K562 (cell line): ENCODE data around the gene TLCD1. TPM values are rescaled to one million over a fixed set of nuclear protein-coding genes. Genes with fewer than 3 reads are reported as not detected.

Source experiments
- BACH1 ChIP-seq: fragments of 200-800 bp; sonication (Bioruptor generic); IDR thresholded peaks from 2 replicates; pipeline ENCODE4 v1.6.1; 2016; ENCODE audit warnings: missing genetic modification characterization, missing compliant biosample characterization
- CBFA2T2 ChIP-seq: fragments of 450-650 bp; conservative IDR thresholded peaks from 2 replicates; pipeline ENCODE4 v1.6.1; 2017; ENCODE audit warnings: mild to moderate bottlenecking
- CBFB ChIP-seq: sonication (generic); formaldehyde crosslinking; IDR thresholded peaks from 2 replicates; pipeline ENCODE4 v1.4.0; 2020; ENCODE audit warnings: mild to moderate bottlenecking, missing genetic modification reagents
- CCNT2 ChIP-seq: IDR thresholded peaks from 2 replicates; pipeline ENCODE4 v1.6.1; 2011; ENCODE audit warnings: borderline replicate concordance, low read depth, mild to moderate bottlenecking, moderate library complexity, mixed read lengths, low read length; ENCODE audit not compliant: insufficient read length; ENCODE audit errors: extremely low read depth
- CHD1 ChIP-seq: fragments of 200-600 bp; sonication (generic); IDR thresholded peaks from one replicate; pipeline ENCODE4 v1.6.1; 2012; ENCODE audit warnings: mild to moderate bottlenecking, moderate library complexity, low read length, inconsistent platforms
- ERF ChIP-seq: fragments of 450-650 bp; formaldehyde crosslinking; IDR thresholded peaks from 2 replicates; pipeline ENCODE4 v1.4.0; 2020; ENCODE audit warnings: mild to moderate bottlenecking, mixed read lengths
- FOSL1 ChIP-seq: fragments of 200-800 bp; sonication (Bioruptor generic); conservative IDR thresholded peaks from 2 replicates; pipeline ENCODE4 v1.6.1; 2016; ENCODE audit warnings: missing genetic modification characterization, missing compliant biosample characterization
- GTF2A2 ChIP-seq: IDR thresholded peaks from 2 replicates; pipeline ENCODE4 v1.6.1; 2016; ENCODE audit warnings: mild to moderate bottlenecking, missing genetic modification characterization, missing compliant biosample characterization
- HNRNPUL1 ChIP-seq: fragments of 200-400 bp; formaldehyde crosslinking; IDR thresholded peaks from 2 replicates; pipeline ENCODE4 v1.6.1; 2017; ENCODE audit warnings: low read length
- KDM2B ChIP-seq: fragments of 250-450 bp; sonication (Bioruptor Pico); IDR thresholded peaks from 2 replicates; pipeline ENCODE4 v1.8.0; 2021; ENCODE audit warnings: mild to moderate bottlenecking, moderate library complexity
- MCM3 ChIP-seq: fragments of 450-650 bp; IDR thresholded peaks from 2 replicates; pipeline ENCODE4 v1.6.1; 2016
- MEF2A ChIP-seq: IDR thresholded peaks from 2 replicates; pipeline ENCODE4 v1.6.1; 2011; ENCODE audit warnings: low read depth, mild to moderate bottlenecking, low read length, moderate library complexity; ENCODE audit not compliant: control insufficient read depth
- MTA2 ChIP-seq: fragments of 450-650 bp; IDR thresholded peaks from 2 replicates; pipeline ENCODE4 v1.6.1; 2016; ENCODE audit warnings: low read depth
- NCOA6 ChIP-seq: fragments of 450-650 bp; IDR thresholded peaks from 2 replicates; pipeline ENCODE4 v1.6.1; 2017; ENCODE audit warnings: mild to moderate bottlenecking
- NFE2L1 ChIP-seq: fragments of 450-650 bp; IDR thresholded peaks from 2 replicates; pipeline ENCODE4 v1.6.1; 2016; ENCODE audit warnings: missing genetic modification characterization, low read depth, mild to moderate bottlenecking, missing compliant biosample characterization, moderate library complexity, borderline replicate concordance
- NFIX ChIP-seq: fragments of 250-450 bp; sonication (Bioruptor Pico); IDR thresholded peaks from 2 replicates; pipeline ENCODE4 v1.4.0; 2020; ENCODE audit warnings: low read depth, mild to moderate bottlenecking, moderate library complexity
- PHB2 ChIP-seq: fragments of 450-650 bp; IDR thresholded peaks from 2 replicates; pipeline ENCODE4 v1.6.1; 2017; ENCODE audit warnings: low read depth
- POLR2AphosphoS2 ChIP-seq: IDR thresholded peaks from 2 replicates; pipeline ENCODE4 v1.6.1; 2012; ENCODE audit warnings: low read length, improper control_type of control experiment
- POLR3G ChIP-seq: IDR thresholded peaks from 2 replicates; pipeline ENCODE4 v1.6.1; 2011; ENCODE audit not compliant: insufficient read length, insufficient replicate concordance; ENCODE audit errors: extremely low read depth
- PPARD ChIP-seq: fragments of 250-450 bp; sonication (Bioruptor Pico); IDR thresholded peaks from 2 replicates; pipeline ENCODE4 v1.8.0; 2022; ENCODE audit warnings: inconsistent platforms, mild to moderate bottlenecking, moderate library complexity
- RBM15 ChIP-seq: fragments of 200-400 bp; formaldehyde crosslinking; IDR thresholded peaks from 2 replicates; pipeline ENCODE4 v1.6.1; 2018; ENCODE audit warnings: mild to moderate bottlenecking, low read length, moderate library complexity; ENCODE audit not compliant: insufficient read depth
- TGIF2 ChIP-seq: sonication (generic); formaldehyde crosslinking; IDR thresholded peaks from 2 replicates; pipeline ENCODE4 v1.8.1; 2022; ENCODE audit warnings: mild to moderate bottlenecking, missing genetic modification reagents, moderate library complexity
- ZBED1 ChIP-seq: IDR thresholded peaks from 2 replicates; pipeline ENCODE4 v1.6.1; 2014
- ZNF239 ChIP-seq: fragments of 250-450 bp; sonication (Bioruptor Pico); IDR thresholded peaks from 2 replicates; pipeline ENCODE4 v1.4.0; 2020; ENCODE audit warnings: mild to moderate bottlenecking
- polyA plus RNA-seq, 8 experiments: library from polyadenylated mRNA; depleted of rRNA in 4 of 8; stranded (reverse) in 5 of 8; unstranded in 3 of 8; fragments of >200 nt; fragmentation: Nextera tagmentation in 2 of 8; fragmentation: Illumina TruSeq in 1 of 8; extraction: Ambion mirVana in 2 of 8; extraction: Trizol in 1 of 8; gene quantifications; 2 replicates each; pipeline versions ENCODE4 v1.2.1 to v1.2.3, GENCODE V29; 2011 to 2014; ENCODE audit warnings: inconsistent platforms in 1 of 8, missing spikeins in 1 of 8
- total RNA-seq, 7 experiments: library from RNA; depleted of rRNA in 6 of 7; stranded (reverse); fragments of >200 nt in 6 of 7; fragmentation: Illumina TruSeq in 2 of 7; extraction: Trizol in 2 of 7; gene quantifications; 2 replicates each; pipeline versions ENCODE4 v1.2.1 to v1.2.3, GENCODE V29; 2011 to 2021; ENCODE audit warnings: low replicate concordance in 1 of 7
- TF ChIP-seq, protein P1 (sequence below): fragments of 250-450 bp; sonication (Bioruptor Pico); IDR thresholded peaks from 2 replicates; pipeline ENCODE4 v1.5.0; 2021; ENCODE audit warnings: mild to moderate bottlenecking, moderate library complexity
- TF ChIP-seq, protein P2 (sequence below), 2 experiments: fragments of 450-650 bp in 1 of 2; sonication (generic) in 1 of 2; formaldehyde crosslinking in 1 of 2; IDR thresholded peaks in 1 of 2; conservative IDR thresholded peaks in 1 of 2; 2 replicates each; pipeline versions ENCODE4 v1.6.1 to v1.8.1; 2016 to 2023; ENCODE audit warnings: mild to moderate bottlenecking in 2 of 2, moderate library complexity in 2 of 2, inconsistent platforms in 1 of 2, missing genetic modification reagents in 1 of 2

Gene TLCD1
- total and polyA plus RNA-seq, 9 of the 15 experiments (the other 6 are each of a cell fraction or from before 2014, with no cell fraction given) = 6.8 to 37.7 (median 21.7) TPM

DNA sequence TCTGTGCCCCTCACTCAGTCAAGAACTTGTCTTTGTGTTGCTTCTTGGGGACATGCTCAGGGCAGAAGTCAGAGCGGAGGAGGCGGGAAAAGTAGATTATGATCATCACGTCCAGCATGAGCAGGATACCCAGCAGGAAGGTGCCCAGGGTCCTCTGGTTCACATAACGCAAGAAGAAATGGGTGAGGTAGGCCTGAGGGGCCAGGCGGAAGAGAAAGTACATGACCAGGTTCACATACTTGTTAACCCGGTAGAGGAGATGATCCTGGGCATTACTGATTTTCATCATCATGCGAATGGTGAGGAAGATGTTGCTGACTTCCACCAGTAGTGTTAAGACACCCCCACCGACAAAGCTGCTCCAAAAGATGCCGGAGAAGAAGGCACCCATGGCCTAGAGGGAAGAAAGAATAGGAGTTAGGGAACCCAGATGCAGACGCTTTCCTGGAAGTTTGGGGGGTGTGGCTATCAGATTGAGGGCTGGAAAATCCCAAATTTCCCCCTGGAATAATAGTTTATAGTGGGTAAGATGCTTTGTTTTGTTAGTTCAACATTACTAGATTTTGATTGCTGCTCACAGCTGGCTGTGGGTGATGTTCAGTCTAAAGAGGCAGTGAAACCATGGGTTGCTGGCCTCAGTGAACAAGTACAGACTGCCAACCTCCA, 1.4 kb downstream of the TLCD1 start (continued):
- TF ChIP-seq NFE2L1 (no peak), HNRNPUL1 (no peak), FOSL1 (tag) (no peak), KDM2B (CRISPR knock-in tag) (no peak), NFIX (CRISPR knock-in tag) (no peak), BACH1 (tag) (no peak), ZNF239 (no peak), ERF (CRISPR knock-in tag) (no peak), RBM15 (no peak), GTF2A2 (tag) (no peak), PPARD (CRISPR knock-in tag) (no peak), MTA2 (no peak; the same call in 1 of the 2 replicates), PHB2 (0 out of 2 replicates have a peak, but pooled peaks have one; percentile 0), CHD1 (no peak), CCNT2 (peak; percentile 39), MEF2A (no peak), NCOA6 (no peak), POLR3G (no peak), CBFB (no peak), ZBED1 (0 out of 2 replicates have a peak, but pooled peaks have one; percentile 4), MCM3 (no peak), TGIF2 (no peak), CBFA2T2 (no peak), POLR2AphosphoS2 (peak; percentile 94; the same call in 1 of the 2 replicates)
- TF ChIP-seq, protein P1, sequence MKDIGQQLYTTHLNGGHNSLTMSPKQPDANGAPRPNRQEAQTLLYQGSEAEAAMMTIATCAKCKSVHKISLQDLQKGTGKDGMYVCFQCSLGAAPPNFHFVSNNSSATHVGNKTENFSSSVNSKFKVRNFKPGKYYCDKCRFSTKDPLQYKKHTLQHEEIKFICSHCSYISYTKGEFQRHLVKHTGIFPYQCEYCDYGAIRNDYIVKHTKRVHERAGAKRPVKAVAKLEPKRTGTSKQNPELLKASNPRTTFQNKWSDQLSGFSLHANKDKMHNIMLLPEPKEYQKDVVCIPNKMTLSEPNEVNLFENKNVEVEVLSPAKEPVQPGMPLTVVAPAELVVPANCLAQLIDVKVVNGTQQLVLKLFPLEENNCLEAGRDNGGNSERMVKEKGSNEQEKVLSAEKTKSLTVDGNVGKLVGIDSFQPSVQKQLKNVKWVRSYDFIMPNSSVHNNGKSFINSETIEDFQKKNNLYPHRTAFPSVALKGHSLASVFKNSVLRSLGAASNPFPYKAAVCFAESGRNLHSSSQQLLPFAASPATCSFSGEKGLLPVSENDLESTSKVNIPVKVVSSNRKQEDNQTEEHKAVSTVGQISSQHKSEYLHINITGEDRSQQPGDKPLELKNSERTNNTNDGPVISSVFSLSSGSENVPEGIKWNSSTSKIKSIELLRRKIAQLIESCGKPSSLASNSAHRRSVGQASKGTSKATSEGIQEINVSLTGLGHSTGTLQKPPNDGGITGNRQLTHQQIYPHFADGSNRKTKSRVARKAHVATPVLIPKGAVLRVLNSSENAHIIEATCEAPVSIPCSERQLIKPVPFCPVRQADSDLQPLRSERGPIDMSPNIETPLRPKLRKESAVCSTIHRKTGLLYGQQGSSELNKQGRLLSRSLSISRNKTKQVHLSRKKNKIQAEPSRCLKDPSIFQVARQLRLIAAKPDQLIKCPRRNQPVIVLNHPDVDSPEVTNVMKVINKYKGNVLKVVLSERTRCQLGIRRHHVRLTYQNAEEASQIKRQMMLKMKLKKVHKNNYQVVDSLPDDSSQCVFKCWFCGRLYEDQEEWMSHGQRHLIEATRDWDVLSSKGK (CRISPR knock-in tag) = no peak
- TF ChIP-seq, protein P2, sequence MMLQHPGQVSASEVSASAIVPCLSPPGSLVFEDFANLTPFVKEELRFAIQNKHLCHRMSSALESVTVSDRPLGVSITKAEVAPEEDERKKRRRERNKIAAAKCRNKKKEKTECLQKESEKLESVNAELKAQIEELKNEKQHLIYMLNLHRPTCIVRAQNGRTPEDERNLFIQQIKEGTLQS (IDR thresholded peaks at IDR 0.05) = no peak
- TF ChIP-seq, protein P2 (CRISPR knock-in tag; conservative IDR thresholded peaks at IDR 0.05) = no peak
